ENCODE results near the gene C1QTNF1.

C1QTNF1 gene

GRCh38 chr17:79082311-79083190 lies 58.6 kb downstream of the C1QTNF1 start:
- DNase-seq: no peak

- DNase-seq: no peak
Observed at GRCh38 chr17:79083191-79083971, 59.4 kb downstream of the C1QTNF1 start.

- DNase-seq: no peak
Observed at GRCh38 chr17:79084291-79085153, 60.6 kb downstream of the C1QTNF1 start.

- no peak for DNase-seq
Observed at GRCh38 chr17:79085154-79085920, 61.4 kb downstream of the C1QTNF1 start.

- DNase-seq: no peak
Observed at GRCh38 chr17:79085921-79086551, 62.1 kb downstream of the C1QTNF1 start.

GRCh38 chr17:79086609-79087427 lies 62.8 kb downstream of the C1QTNF1 start:
- DNase-seq: no peak

- peak; percentile 76 for DNase-seq
Observed at GRCh38 chr17:79087428-79088143, 63.6 kb downstream of the C1QTNF1 start.

- DNase-seq: no peak
Observed at GRCh38 chr17:79088247-79088996, 64.5 kb downstream of the C1QTNF1 start.

- no peak for DNase-seq
Observed at GRCh38 chr17:79088997-79089328, 65.0 kb downstream of the C1QTNF1 start.

GRCh38 chr17:79089720-79090442 lies 65.9 kb downstream of the C1QTNF1 start:
- no peak for DNase-seq

- DNase-seq: no peak
Observed at GRCh38 chr17:79090443-79091225, 66.7 kb downstream of the C1QTNF1 start.

GRCh38 chr17:79091226-79091670 lies 67.3 kb downstream of the C1QTNF1 start:
- no peak for DNase-seq

GRCh38 chr17:79092567-79092966 lies 68.6 kb downstream of the C1QTNF1 start:
- DNase-seq: no peak

- DNase-seq: no peak
Observed at GRCh38 chr17:79093270-79093669, 69.3 kb downstream of the C1QTNF1 start.

GRCh38 chr17:79094261-79094660 lies 70.3 kb downstream of the C1QTNF1 start:
- DNase-seq: no peak

GRCh38 chr17:79095345-79096055 lies 71.5 kb downstream of the C1QTNF1 start:
- no peak for DNase-seq

GRCh38 chr17:79096477-79096876 lies 72.5 kb downstream of the C1QTNF1 start:
- no peak for DNase-seq
